Measurements from ENCODE around the gene KCNK4.

KCNK4 gene

DNA sequence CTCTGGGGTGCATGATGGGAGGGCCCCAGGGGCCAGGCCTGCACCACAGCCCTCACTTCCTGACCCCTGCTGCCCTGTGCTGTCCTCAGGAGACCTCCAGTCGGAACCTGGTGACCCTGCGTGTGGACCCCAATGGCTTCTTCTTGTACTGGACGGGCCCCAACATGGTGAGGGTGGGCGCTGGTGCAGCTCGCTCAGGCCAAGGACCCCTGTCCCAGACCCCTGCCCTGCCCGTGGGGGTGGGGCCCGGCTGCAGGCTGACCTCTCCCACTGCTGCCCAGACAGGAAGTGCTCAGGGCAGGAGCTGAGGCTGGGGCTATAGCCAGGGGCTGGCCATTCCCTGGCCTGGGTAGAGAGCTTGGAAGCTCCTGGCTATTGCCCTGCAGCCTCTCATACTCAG is 36.8 kb upstream of the KCNK4 start:
- no peak for DNase-seq

DNA sequence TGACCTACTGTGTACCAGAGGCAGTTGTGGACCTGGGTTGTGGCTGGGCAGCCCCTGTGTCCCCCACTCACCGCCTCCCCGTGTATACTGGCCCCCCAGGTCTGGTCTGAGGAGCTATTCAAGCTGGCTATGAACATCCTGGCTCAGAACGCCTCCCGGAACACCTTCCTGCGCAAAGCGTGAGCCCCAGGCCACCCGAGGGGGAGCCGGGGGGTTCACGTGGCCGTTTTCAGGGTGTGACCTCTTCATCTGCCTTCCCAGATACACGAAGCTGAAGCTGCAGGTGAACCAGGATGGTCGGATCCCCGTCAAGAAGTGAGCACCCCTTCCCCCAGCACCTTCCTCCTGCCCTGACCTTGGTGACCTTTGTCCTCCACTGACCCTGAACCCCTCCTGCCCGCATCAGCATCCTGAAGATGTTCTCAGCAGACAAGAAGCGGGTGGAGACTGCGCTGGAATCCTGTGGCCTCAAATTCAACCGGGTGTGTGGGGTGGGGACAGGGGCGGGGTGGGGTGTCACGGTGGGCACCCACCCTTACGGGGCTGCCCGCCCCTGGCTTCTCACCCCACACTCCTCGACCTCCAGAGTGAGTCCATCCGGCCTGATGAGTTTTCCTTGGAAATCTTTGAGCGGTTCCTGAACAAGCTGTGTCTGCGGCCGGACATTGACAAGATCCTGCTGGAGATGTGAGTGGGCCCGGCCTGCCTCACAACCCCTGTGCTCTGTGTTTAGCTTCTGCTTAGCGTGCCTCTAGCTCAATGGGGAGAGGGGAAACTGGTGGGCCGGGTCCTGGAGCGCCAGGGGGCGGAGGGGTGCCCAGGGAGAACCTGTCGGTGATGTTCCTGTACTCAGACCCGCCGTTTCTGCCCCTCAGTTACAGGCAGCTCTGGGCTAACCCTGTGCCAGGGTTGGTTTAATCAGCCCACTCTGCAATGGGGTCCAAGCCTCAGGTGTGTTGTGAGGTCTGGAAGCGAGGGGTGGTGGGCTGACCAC is 35.7 kb upstream of the KCNK4 start:
- no peak for DNase-seq

DNA sequence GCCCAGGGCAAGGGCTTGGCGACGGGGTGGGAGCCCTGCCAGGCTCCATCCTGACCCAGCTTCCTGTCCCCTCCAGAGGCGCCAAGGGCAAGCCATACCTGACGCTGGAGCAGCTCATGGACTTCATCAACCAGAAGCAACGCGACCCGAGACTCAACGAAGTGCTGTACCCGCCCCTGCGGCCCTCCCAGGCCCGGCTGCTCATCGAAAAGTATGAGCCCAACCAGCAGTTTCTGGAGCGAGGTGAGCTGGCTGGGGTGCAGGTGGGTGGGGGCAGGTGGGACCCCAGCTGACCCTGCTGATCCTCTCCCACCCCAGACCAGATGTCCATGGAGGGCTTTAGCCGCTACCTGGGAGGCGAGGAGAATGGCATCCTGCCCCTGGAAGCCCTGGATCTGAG is 34.8 kb upstream of the KCNK4 start:
- no peak for DNase-seq

DNA sequence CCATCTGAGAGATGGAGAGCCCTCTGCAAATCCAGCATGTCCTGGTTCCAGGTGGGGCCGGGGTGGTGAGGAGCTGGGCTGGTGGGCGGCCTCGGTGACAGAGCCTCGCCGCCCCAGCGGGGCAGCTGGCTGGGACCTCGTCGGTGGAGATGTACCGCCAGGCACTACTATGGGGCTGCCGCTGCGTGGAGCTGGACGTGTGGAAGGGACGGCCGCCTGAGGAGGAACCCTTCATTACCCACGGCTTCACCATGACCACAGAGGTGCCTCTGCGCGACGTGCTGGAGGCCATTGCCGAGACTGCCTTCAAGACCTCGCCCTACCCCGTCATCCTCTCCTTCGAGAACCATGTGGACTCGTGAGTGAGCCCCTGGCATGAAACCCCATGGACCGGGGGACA is 32.7 kb upstream of the KCNK4 start:
- no peak for DNase-seq

DNA sequence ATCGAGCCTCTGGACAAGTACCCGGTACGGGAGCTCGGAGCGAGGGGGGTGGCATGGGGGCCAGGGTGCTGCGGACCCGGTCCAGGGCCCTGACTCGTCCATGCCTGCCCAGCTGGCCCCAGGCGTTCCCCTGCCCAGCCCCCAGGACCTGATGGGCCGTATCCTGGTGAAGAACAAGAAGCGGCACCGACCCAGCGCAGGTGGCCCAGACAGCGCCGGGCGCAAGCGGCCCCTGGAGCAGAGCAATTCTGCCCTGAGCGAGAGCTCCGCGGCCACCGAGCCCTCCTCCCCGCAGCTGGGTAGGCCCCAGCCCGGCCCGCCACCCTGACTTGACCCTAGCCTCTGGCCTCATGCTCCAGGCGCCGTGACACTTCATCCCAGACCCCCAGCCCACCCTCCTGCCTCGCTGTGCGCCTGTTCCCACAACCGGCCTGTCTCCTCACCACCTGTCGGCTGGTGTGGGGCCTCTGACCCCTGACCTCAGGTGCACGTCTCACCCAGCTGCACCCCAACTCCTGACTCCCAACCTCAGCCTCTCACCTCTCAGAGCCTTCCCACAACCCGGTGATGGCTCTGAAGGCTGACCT is 32.1 kb upstream of the KCNK4 start:
- DNase-seq = no peak

DNA sequence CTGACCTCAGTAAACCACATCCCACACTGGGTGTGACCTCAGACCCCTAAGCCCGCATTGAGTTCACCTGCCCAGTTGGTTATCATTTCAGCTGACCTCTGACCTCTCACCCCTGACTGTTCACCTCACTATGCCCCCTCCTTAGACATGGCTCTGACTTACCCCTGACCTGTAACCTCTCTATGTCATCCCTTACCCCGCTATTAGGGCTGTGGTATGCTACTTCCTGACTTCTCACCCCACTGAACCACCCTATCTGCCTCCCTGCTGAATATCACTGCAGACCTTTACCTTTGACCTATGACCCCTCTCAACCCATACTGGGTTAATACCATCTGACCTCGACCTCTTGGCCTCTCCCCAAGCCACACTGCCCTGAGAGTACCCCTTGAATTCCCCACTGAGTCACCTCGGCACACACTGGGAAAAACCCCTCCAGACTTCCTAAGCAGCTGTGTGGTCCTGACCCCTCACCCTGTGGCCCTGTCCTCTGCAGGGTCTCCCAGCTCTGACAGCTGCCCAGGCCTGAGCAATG is 31.5 kb upstream of the KCNK4 start:
- DNase-seq = peak; percentile 66

DNA sequence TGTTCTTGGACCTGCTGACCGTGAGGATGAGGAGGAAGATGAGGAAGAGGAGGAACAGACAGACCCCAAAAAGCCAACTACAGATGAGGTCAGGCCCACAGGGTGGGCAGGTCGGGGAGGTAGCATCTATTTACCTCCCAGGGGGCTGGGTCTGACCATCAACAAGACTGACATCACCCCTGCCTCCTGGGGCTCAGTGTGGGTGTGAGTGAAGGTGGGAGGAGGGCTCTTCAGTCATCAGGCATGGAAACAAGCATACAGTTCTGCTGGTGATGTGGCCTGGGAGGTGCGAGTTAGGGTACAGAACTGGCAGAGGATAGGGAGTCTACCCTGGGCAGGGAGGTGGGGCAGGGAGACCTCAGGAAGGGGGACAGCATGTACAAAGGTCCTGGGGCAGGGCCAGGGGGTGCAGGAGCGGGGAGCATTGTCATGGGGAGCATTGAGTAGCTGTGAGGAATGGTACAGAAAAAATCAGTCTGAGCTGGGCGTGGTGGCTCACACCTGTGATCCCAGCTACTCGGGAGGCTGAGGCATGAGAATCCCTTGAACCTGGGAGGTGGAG is 30.9 kb upstream of the KCNK4 start:
- no peak for DNase-seq

DNA sequence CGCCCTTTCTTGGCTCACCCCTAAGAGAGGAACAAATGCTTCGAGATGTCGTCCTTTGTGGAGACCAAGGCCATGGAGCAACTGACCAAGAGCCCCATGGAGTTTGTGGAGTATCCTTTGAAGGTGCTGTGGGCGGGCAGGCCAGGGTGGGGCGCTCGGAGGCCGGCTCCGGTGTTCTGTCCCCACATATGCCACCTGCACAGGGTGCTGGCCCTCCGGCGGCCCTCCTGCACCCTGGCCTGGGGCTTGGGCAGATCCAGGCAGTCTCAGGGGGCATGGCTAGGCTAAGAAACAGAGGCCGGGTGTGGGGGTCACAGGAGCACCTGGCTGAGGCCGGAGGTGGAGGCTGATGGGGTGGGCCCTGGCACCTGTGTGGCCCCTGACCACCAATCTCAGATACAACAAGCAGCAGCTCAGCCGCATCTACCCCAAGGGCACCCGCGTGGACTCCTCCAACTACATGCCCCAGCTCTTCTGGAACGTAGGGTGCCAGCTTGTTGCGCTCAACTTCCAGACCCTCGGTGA is 29.5 kb upstream of the KCNK4 start:
- no peak for DNase-seq

DNA sequence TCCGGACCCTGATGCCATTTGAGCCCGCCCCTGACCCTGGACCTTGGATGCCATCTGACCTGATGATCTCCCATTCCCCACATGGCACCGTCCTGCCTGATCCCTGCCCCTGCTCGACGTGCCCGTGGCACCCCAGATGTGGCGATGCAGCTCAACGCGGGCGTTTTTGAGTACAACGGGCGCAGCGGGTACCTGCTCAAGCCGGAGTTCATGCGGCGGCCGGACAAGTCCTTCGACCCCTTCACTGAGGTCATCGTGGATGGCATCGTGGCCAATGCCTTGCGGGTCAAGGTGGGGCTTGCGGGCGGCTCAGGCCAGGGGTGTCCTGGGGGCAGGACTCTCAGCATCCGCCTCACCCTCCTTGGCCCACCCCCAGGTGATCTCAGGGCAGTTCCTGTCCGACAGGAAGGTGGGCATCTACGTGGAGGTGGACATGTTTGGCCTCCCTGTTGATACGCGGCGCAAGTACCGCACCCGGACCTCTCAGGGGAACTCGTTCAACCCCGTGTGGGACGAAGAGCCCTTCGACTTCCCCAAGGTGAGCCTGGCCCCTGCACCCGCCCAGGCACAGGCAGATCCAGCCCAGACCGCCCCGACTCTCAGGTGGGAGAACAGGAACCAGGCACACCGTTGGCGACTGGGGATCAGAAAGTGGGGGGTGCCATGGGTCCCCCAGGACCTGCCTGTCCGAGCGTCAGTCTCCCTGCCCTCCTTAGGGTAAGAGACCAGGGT is 28.7 kb upstream of the KCNK4 start:
- DNase-seq = no peak

DNA sequence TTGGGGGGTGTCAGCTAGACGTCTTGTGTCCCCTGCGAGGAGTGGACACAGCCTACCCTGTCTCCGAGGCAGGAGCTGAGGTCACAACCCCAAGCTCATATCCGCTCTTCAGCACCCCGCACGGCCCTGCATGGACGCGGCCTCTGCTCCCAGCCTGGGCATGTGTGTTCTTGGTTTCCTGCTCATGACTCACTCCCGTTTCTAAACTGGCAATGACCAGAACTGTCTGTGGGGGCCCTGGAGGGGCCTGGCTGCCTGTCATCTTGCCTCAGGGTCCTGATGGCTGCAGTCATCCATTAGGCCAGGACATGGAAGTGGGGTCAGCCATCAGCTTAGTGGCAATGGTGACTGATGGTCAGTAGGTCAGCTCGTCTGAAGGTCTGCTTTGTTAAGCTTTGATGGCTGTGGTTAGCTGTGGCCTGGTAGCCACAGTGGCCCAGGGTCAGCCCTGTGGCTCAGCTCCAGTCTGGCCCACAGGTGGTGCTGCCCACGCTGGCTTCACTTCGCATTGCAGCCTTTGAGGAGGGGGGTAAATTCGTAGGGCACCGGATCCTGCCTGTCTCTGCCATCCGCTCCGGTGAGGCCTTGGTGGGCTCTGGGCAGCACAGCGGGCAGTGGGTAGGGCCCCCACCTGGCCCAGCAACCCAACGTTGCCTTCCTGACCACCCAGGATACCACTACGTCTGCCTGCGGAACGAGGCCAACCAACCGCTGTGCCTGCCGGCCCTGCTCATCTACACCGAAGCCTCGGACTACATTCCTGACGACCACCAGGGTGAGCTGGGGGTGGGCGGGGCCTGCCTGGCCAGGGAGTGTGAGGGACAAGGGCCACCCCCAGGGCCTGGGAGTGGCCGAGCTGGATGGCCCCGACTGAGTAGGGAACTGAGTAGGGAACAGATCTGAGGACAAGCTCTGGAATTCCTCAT is 27.8 kb upstream of the KCNK4 start:
- no peak for DNase-seq

DNA sequence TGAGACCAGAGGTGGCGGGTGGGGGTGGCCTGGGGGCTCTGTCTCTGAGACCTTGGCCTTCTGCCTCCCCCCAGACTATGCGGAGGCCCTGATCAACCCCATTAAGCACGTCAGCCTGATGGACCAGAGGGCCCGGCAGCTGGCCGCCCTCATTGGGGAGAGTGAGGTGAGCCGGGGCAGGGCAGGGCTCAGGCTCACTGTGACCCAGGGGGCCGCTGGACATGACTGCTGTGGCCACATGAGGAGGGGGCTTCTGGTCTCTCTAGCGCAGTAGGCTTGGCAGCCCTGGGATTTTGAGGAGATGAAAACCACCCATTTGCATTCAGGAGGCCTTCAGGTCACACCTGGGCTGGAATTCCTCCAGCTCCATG is 27.2 kb upstream of the KCNK4 start:
- DNase-seq = no peak

DNA sequence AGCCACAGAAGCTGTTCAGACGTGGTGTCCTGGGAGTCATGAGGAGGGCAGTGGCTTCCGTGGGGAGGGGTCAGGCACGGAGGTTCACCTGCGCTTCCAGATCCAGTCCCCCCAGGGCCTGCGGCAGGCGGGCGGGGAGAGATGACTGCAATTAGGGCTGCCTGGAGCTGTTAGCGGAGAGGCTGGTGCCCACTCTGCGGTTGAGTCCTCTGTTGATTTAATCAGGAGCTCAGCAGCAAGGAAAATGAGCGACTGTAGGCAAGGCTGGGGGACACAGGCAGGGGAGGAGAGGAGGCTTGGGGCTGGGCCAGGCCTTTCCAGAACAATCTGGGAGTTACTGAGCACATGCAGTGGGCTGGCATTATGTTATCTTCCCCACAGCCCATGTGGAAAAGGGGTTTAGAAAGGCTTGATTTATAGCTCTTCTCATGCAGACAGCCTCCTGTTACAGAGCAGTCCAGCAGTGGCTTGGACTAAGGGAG is 26.7 kb upstream of the KCNK4 start:
- no peak for DNase-seq

DNA sequence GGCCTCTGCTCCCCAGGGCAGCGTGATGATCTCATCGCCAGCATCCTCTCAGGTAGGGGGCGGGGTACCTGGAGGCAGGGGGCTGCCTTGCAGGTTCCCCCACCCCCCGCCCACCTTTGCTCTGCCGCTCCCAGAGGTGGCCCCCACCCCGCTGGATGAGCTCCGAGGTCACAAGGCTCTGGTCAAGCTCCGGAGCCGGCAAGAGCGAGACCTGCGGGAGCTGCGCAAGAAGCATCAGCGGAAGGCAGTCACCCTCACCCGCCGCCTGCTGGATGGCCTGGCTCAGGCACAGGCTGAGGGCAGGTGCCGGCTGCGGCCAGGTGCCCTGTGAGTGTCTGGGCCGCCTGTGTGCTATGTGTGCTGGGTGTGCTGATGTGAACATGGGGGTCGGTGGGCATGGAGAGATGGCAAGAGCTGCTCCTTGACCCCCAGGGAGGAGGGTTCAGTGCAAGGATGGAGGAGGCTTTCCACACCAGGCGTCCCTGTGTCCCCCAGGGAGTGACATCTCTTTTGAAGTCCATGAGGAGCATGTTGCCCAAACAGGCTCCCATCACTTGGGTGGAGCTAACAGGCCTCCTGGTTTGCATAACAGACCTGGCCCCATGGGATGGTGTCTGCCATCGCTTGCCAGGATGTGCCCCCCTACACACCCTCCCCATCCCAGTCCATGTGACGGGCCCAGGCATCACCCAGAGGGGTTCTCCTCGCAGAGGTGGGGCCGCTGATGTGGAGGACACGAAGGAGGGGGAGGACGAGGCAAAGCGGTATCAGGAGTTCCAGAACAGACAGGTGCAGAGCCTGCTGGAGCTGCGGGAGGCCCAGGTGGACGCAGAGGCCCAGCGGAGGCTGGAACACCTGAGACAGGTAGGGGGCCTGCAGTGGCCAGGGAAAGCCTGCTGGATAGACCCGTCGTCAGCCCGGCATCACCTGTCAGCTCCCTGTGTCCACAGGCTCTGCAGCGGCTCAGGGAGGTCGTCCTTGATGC is 25.6 kb upstream of the KCNK4 start:
- no peak for DNase-seq

DNA sequence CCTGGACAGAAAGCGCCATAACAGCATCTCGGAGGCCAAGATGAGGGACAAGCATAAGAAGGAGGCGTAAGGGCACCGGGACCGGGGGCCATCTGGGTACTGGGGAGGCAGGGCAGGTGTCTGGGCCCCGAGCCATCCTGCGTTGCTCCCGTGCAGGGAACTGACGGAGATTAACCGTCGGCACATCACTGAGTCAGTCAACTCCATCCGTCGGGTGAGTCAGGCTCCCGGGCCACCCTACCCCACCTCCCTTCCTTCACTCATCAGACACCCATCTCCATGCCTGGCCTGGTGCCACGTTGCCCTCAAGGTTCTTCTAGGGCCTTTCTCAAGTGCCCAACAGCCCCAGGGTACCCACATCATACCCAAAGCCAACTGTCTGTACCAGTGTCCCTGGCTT is 24.8 kb upstream of the KCNK4 start:
- DNase-seq = no peak

DNA sequence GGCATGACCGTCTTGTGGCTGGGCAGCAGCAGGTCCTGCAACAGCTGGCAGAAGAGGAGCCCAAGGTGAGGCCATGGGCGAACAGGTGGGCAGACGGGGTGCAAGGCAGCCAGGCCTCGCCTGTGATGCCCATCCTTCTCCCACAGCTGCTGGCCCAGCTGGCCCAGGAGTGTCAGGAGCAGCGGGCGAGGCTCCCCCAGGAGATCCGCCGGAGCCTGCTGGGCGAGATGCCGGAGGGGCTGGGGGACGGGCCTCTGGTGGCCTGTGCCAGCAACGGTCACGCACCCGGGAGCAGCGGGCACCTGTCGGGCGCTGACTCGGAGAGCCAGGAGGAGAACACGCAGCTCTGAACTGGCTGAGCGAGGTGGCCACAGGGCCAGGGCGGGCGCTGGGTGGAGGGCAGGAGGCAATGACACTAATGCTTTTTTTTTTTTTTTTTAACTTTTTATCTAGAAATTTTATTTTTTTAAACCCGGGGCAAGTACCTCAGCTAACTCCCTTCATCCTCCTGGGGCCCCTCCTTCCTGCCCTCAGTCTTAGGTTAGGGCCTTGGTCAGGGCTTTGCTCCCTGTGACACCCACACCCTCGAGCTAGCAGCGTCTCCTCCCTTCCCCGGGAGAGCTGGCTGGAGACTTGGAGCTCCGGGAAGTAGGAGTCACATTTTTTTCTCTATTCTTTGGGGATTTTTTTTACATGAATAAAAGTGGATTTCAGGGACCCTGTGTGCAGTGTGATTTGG is 23.7 kb upstream of the KCNK4 start:
- DNase-seq = no peak

DNA sequence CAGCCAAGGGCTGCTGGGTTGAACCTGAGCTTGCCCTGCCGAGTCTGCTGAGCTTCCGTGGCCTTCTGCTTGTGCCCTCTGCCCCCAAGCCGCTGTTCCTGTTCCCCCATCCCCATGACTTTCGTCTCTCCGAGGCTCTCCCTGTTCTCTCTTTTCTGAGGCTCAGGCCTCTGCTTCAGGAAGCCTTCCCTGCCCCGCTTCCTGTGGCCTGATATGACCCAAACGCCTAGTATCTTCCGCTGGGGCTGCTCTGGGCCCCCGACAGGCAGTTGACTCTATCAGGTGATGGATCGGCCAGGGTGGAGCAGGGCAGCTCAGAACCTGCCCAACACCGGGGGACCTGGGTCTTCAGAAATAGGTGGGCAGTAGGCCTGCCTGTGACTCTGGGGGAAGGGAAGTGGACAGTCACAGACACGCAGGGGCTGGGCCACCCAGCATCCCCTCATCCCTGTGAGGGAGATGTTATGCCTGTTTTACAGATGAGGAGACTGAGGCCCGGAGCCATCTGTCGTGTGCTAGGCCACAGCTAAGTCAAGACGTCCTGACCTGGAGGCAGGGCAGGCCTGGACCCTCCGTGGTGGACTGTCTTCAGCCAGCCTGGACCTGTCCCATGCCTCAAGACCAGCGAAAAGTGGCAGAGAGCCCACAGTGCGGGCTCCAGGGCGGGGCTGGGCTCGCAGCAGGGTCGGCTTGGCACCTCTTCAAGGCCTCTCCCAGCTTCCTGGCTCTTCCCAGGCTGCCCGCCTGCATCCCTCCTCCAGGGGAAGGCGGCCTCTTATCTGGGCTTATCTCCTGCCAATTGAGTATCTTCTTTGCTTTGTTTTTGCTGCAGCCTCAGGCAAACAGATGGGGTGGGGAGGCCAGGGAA is 22.8 kb upstream of the KCNK4 start:
- DNase-seq = no peak

DNA sequence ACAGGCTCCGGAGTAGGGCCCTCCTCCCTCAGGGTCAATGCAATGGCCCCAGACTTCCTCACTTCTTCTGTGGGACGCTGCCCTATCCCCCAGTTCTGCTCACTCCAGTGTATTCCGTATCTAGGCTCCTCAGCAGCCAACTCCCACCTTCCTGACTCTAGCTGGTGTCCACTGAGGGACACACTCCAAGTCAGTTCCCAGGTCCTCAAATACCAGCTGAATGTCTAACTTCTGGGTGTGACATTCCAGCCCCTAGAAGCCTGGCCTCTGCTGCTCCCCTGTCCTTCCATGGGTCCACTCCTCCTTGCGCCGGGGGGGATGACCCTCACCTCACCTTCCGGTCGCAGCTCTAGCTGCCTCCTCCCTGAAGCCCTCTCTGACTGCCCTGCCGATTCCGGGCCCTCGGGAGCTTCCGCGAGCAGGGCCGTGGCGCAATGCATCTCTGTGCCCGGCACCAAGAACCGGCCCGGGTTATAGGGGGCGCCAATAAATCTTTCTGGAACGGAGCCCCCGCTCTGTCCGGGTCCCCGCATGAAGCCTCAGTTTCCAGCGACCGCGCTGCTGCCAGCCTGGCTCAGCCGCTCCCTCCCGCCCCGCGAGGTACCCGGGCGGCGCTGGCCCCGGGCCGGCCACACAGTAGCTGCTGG is 22.1 kb upstream of the KCNK4 start:
- no peak for DNase-seq
